A549 (cell line): ENCODE results near the gene C2orf69.

ENCODE experiments used
- CTCF ChIP-seq: fragments of >200 bp; sonication (Bioruptor Twin); formaldehyde crosslinking; IDR thresholded peaks from 3 replicates; pipeline ENCODE4 v1.5.1; 2016
- EP300 ChIP-seq, 2 experiments: fragments of >200 bp; sonication (Bioruptor Twin); formaldehyde crosslinking; IDR thresholded peaks; 2 replicates in 1 of 2; 3 replicates in 1 of 2; pipeline ENCODE4 v1.6.1; 2016 to 2017
- KDM1A ChIP-seq: fragments of 200-600 bp; sonication (generic); IDR thresholded peaks from 2 replicates; pipeline ENCODE4 v1.6.1; 2016; ENCODE audit warnings: low read depth, mild to moderate bottlenecking
- RAD21 ChIP-seq, 2 experiments: fragments of >200 bp in 1 of 2; sonication (Bioruptor Twin) in 1 of 2; formaldehyde crosslinking in 1 of 2; IDR thresholded peaks in 1 of 2; conservative IDR thresholded peaks in 1 of 2; 2 replicates in 1 of 2; 3 replicates in 1 of 2; pipeline ENCODE4 v1.6.1; 2012 to 2018; ENCODE audit warnings: inconsistent platforms in 1 of 2

- TF ChIP-seq EP300 (IDR thresholded peaks at IDR 0.05) (no peak), KDM1A (no peak), RAD21 (conservative IDR thresholded peaks at IDR 0.05 in 1 of 2, IDR thresholded peaks at IDR 0.05 in 1 of 2) (no peak), CTCF (no peak)
These were observed 18.2 kb downstream of the C2orf69 start for GRCh38 chr2:199929262-199929661.
